Limb (tissue), 2 donors: Measurements from ENCODE around the gene OR1E2.
"Not testable (repeated sequence)": the region's sequence is repeated elsewhere in the genome, so short reads cannot be mapped to it uniquely, and the experiment has no call there.

Experiments
- DNase-seq, 2 donors: peaks; one replicate each; pipeline ENCODE4 v3.0.0-alpha.2; 2016; ENCODE audit errors: extremely low spot score in 2 of 2

Gene OR1E2, protein sequence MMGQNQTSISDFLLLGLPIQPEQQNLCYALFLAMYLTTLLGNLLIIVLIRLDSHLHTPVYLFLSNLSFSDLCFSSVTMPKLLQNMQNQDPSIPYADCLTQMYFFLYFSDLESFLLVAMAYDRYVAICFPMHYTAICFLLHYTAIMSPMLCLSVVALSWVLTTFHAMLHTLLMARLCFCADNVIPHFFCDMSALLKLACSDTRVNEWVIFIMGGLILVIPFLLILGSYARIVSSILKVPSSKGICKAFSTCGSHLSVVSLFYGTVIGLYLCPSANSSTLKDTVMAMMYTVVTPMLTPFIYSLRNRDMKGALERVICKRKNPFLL

DNA sequence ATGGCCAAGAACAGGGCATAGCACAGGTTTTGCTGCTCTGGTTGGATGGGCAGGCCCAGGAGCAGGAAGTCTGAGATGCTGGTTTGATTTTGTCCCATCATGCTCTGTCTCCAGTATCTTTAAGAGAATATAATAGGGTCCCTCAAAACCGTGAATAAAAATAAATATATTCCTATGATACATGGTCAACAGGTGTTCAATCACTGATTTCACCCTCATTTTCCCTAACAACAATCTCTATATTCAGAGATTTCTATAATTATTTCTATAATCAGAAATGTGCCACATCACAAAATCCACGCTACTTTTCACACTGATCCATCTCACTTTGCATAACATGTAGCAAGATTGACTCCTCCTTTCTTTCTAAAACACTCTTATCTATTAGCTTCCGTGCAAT is at the start of gene OR1E2:
Gene OR1E2 (minus strand): TSS at position 101 of the 400 bp plus-strand sequence. CDS start 0 bp downstream, at position 101.
- DNase-seq: no peak

DNA sequence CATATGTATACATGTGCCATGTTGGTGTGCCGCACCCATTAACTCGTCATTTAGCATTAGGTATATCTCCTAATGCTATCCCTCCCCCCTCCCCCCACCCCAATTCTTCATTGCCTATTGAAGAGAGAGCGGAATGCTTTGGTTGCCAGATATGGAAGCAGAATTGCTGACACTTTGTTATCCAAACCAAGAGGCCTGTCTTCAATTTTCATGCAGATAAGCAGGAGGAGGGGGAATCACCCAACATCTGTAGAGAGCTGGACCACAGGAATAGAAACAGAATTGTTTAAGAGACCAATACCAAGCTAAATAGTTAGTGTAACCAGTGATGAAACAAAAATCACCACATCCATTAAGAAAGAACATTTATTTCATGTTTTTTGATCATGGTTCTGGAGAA is 49.2 kb upstream of the OR1E2 start:
- DNase-seq: no peak

DNA sequence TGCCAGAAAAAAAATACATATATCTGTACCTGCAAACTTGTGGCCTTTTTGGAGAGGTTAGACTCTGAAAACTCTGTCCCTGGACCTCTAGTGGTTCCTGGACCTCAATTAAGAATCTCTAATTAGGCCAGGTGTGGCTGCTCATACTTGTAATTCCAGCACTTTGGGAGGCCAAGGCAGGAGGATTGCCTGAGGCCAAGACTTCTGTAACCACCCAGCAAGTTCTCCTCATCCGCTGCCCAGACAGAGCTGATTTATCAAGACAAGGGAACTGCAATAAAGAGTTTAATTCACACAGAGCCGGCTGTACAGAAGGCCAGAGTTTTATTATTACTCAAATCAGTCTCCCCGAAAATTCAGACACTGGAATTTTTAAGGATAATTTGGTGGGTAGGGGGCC is 46.3 kb upstream of the OR1E2 start:
- DNase-seq: no peak

DNA sequence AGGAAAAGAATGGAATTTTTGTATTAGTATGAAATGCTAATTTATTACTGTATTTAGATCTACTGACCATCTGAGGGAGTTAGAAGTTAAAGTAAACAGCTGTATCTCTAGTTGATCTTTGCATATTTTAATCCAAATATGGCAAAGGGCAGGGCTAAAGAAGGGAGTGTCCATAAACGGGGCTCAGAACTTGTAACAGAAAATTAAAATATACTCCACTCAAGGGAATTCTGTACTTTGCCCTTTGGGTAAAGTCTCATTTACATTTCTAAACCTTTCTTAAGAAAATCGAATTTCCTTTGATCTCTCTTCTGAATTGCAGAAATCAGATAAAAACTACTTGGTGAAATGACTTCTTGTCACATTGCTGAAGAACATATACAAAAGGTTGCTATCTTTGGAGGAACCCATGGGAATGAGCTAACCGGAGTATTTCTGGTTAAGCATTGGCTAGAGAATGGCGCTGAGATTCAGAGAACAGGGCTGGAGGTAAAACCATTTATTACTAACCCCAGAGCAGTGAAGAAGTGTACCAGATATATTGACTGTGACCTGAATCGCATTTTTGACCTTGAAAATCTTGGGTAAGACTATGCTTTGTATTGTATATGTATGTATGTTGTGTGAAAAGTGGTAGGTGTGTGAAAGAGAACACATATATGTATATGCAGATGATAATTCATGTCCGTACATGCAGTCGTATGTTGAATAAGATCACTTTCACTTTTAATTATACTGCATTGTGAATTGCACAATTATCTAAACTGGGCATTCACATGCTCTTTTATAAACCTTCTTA is 42.4 kb upstream of the OR1E2 start, which contains the start of gene ASPA:
Gene ASPA (plus strand): TSS at position 186 of the 799 bp plus-strand sequence. CDS start 163 bp downstream, at position 349.
- DNase-seq: no peak

DNA sequence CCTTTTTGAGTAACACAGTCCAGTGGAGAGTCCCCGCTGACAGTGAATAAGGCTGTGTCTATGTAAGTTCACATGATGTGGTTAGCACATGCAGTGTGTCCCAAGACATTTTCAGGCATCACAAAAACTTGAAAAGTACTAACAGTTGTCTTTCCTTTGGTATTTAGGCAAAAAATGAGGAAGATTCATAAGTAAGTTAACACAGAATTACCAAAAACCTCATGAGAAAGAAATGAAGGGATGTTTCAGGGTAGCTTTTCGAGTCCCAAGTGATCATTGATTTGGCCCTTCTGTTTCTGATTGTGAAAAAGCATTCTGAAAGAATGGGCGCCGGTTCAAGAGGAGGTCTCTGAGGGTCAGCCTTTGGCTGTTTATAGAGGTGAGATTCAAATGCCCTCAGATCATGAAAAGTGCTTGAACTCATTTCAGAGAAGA is 41.6 kb upstream of the OR1E2 start:
- DNase-seq: no peak

DNA sequence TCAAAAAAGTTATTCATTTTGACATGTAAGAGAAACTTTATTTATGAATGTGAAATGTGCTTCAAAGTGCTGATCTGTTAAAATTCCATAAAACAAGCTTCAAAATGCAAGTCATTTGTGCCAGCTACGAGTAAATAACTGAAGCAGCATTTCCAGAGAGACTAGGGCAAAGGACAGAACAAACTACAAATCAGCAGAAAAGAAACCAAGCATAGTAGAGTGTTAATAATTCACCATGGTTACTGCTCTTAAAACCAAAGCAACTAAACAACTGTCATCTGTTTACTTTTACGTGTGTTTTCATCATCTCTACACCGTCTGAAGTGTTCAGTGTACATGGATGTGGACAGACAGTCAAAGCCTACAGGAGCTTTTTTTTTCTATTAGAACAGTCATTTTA is 40.6 kb upstream of the OR1E2 start:
- no peak for DNase-seq

DNA sequence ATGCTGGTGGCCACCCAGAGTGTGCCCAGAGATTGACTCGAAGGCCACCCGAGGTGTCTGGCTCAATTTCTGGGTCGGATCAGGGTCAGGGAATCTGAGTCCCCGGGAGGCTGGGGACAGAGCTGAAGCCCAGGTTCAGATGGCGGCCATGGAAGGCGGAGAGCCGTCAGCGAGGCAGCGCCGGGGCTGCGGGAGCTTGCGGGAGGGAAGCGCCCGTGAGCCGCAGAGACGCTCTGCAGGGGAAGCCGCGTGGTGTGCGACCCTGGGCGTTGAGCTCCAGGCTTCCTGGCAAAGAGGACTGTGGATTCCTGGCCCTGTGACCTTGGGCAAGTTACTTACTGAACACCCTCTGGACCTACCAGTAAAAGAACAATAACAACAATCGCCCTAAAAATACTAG is 38.5 kb upstream of the OR1E2 start:
- no peak for DNase-seq

DNA sequence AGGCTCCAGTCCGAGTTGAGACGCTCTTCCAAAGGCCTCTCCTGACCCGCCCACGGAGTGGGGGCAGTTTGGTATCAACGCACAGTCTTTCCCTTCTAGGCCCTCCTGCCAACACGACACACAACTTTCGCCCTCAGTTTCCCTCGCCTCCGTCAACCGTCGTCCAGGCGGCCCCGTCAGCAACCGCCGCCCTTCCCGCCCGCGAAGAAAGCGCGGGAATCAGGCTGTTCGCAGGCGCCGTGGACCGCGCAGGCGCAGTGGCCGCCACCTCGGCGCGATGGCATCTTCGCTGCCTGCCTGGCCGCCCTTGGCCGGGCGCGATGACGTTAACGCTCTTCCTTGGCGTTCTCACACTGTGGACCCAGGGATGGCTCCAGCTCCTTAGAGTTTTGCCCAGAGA is 38.0 kb upstream of the OR1E2 start, which contains the start of gene SPATA22:
Gene SPATA22 (minus strand): TSS at position 221 of the 400 bp plus-strand sequence. CDS start 2,494 bp downstream, outside the sequence.
- no peak for DNase-seq

DNA sequence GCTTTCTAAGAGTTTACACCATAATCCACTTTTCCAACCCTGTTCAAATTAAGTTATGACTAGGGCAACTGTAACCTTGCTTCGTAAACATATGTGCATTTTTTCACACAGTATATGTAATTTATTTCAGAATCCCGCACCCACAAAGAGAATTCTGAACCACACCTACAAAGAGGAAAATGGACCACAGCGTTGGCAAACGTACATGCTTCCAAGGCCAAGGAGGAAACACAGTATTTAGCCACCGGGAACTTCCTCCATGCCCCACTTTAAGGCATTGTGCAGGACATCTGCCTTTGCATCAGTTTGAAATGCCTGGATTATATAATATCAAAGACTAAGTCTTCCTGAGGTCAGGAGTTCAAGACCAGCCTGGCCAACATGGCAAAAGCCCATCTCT is 35.9 kb upstream of the OR1E2 start:
- no peak for DNase-seq

DNA sequence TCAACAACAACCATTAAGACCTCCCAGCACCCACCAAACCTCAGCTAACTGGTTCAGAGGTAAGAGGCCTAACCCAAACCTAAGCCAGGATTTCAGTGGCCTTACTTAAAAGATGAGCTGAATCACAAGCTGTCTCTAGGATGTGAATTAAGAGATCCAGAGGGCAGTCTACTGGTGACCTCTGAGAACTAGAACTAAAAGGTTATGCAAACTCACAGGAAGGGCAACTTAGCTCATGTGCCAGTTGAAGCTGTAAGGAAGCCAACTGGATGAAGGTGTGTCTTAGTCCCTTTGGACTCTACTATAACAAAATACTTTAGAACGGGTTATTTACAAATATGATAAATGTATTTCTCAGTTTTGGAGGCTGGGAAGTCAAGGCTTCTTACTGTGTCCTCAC is 32.7 kb upstream of the OR1E2 start:
- DNase-seq: not testable (repeated sequence)

DNA sequence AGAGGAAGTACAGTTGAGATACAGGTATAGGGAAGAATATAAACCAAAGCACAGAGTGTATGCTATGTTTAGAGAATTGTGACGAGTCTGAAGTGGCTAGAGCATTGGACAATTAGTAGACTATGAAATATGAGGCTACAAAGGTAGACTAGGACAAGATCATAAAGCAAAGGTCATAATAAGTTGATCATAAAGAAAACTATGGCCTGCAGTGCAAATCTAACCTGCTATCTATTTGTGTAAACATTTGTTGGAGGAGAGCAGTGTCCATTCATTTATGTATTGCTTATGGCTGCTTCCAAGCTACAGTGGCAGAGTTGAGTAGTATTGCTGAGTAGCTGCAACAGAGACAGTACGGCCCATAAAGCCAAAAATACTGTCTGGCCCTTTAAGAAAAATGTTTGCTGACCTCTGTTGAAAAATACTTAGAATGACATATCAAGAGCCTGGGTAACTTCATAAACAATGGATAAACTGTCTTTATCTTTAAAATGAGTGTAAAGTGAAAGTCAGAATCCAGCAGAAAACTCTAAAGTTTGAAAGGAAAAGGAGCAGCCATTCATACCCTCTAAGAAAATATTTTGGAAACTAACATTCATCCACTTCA is 14.5 kb upstream of the OR1E2 start:
- no peak for DNase-seq

DNA sequence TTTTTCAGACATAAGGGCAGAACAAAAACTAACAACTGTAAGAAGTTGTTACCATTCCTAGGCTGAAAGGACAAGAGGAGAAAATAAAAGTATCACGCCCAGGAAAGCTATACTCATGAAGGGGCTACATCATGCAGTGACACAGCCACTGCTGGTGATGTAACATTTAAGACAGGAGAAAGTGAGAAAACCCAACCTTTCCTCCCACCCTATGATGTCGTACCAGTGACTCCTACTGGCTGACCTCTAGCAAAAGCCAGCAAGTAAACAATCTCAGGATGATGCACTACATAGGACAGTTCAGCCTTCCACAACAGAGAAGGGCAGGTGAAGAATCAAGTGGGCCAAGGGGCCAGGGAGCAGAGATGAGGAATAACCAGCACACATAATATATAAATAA is 14.0 kb upstream of the OR1E2 start:
- DNase-seq: no peak

DNA sequence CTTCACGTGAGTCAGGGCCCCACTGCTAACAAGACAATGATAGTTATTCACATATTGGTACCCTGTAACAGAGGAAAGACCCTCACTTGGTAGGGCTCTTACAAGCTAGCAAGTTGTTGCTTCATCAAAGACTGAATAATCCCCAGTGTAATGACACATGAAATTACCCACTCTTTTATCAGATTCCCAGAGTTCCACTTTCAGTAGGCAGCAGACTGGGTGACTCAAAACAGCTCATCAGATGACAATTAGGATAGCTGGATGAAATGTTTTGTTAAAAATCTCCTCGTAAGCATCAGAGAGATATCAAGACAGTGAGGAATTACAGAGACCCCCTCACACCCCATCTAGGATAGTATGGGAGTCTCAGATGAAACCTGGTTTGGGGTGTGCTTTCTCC is 6.8 kb upstream of the OR1E2 start:
- no peak for DNase-seq

DNA sequence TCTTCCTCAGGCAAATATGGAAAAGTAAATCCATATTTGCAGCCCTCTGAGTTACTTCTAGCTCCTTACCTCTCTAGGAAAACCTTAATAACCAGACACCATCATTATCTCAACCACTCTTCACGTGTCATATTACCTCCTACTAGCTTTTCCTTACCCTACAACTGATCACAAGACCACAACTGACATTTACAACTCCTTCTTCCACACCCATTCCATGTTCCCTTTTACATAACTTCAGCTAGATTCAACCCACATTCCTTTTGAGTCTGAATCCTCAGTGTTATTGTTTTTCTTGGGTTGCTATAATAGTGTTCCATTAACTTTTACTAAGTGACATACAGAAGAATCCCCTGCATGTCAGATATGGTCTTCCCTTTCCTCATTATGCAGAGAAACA is 4.7 kb upstream of the OR1E2 start:
- no peak for DNase-seq

DNA sequence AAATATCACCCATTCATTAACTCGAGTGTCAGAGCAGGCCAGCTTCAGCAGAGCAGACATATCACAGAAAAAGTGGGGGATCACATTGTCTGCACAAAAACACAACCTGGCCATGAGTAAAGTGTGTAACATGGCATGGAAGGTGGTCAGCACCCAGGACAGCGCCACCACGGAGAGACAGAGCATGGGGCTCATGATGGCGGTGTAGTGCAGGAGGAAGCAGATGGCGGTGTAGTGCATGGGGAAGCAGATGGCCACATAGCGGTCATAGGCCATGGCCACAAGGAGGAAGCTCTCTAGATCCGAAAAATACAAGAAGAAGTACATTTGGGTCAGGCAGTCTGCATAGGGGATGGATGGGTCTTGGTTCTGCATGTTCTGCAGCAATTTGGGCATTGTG is 426 bp downstream of the OR1E2 start:
- not testable (repeated sequence) for DNase-seq

DNA sequence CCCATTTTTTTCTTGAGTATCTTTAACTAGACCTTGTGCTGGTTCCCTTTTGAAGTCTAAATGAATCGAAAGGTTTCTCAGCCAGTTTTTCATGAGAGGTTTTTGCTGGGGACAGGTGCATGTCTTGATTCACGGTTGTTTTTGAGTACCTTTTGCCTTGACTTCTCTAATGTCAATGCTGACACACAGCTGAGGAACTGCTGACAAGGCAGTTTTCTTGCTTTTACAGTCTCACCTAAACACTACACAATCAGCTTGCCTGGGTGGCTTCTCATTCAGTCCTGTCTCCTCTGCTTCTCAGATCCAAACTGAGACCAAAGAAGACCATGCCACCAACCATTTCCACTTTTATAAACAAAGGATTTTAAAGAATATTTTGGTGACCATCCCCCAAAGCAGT is 15.4 kb downstream of the OR1E2 start:
- DNase-seq: no peak

DNA sequence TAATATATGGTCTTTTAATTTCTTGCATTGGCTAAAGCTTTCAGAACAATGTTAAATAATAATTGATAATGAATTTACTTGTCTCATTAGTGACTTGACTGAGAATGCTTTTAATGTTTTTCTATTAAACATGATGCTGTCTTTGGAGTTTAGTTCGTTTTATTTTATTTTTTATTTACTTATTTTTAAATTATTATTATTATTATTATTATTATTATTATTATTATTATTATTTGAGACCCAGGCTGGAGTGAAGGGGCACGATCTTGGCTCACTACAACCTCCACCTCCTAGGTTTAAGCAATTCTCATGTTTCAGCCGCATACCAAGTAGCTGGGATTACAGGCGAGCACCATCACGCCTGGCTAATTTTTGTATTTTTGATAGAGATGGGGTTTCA is 18.0 kb downstream of the OR1E2 start:
- no peak for DNase-seq

DNA sequence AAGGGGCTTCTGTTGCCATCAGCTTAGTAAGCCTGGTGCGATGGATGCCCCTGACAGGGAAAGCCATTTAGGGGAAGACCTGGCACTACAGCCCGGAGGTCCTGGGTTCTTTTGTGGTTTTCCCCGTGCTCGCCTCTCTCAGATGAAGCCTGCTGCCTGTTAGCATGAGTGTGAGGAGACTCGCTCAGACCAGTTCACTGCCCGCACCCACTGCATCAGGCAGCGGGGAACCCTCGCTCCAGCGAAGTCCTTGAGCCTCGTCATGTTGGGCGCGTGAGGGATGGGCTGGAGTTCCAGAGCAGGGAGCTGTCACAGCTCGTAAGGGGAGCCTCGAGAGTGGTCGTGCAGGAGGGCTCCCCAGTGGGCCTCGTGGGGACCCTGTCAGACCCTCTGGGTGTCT is 21.4 kb downstream of the OR1E2 start:
- DNase-seq: not testable (repeated sequence)

DNA sequence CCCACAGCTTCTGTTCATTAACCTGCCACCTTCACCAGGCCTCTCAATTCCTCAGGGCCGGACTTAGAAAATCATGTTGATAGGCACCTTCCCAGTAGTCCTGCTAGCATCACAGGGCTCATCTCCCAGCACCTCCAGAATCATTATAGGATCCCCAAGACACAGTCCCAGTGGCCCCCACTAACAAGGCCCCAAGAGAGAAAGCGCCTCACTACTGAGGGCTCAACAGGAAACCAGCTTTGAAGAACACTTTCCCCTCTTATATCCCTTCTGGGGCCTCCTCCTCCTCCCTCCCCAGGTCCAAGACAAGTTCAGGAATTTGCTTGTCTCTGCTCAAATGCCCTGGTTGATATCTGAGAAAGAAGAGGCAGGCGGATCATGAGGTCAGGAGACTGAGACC is 22.6 kb downstream of the OR1E2 start, which contains the start of gene OR3A3:
Gene OR3A3 (plus strand): TSS at position 301 of the 400 bp plus-strand sequence.
- no peak for DNase-seq

DNA sequence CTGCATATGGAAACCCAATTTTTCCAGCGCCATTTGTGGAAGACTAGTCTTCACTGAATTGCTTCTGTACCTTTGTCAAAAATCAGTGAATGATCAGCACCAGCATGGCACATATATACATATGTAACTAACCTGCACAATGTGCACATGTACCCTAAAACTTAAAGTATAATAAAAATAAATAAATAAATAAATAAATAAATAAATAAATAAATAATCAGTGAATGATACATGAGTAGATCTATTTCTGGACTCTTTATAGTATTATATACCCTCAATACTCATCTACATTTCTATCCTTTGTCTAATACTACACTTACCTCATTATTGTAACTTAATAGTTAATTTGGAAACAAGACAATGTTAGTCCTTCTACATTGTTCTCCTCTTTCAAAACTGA is 29.8 kb downstream of the OR1E2 start:
- not testable (repeated sequence) for DNase-seq

DNA sequence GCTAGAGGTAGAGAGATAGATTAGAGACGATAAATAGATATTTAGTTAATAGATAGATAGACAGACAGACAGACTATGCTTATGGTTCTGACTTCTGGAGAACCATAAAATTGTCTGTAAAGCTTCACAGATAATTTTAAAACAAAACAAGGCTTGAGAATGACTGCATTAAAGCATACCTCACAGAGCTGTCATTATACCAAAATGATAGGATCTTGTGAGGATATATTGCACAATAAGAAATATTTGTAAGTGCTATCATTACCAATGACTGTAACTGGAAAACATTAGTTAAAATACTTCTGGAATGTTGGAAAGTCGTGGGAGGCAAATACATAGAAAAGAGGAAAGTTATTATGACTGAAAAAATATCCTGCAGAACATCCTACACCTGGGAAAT is 31.9 kb downstream of the OR1E2 start:
- DNase-seq: no peak

DNA sequence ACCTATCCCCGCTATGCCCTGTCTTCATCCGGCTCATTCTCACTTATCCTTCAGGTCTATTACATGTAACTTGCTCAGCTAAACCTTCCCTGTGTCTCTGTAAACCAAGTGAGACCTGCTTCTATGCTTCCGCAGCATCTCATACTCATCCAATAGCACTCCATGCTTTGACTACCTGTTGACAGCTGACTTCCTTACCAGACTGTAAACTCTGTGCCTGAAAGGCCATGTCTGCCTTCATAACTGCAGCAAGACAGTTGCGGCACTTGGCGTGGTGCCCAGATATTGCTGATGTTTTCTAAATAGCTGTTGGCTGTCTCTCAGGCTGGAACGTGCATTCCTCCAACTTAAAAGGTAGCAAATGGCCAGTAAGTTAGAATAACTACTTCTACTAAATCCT is 33.6 kb downstream of the OR1E2 start:
- DNase-seq: no peak
